GM18951 (cell line): ENCODE results near the gene SLIT3.
"Not testable (repeated sequence)": the region's sequence is repeated elsewhere in the genome, so short reads cannot be mapped to it uniquely, and the experiment has no call there.

Experiments
- POLR2A ChIP-seq: IDR thresholded peaks from 4 replicates; pipeline ENCODE4 v1.6.1; 2011; ENCODE audit warnings: mild to moderate bottlenecking; ENCODE audit not compliant: insufficient read length, insufficient read depth; ENCODE audit errors: extremely low read depth
- in situ Hi-C: fragments of 300-500 bp; cut with MboI; formaldehyde crosslinking; loops from one replicate; pipeline ENCODE4 v1.12.0; 2022; ENCODE audit warnings: low sequenced_read_pairs, mixed read lengths, inconsistent platforms; ENCODE audit not compliant: unreplicated experiment

SLIT3 gene

GRCh38 chr5:168765551-168766425, 535.2 kb downstream of the SLIT3 start:
- TF ChIP-seq POLR2A: no peak
- in situ Hi-C loops: no loop called here

GRCh38 chr5:168765086-168765550, 535.8 kb downstream of the SLIT3 start:
- in situ Hi-C loops: no loop called here
- TF ChIP-seq POLR2A: no peak

GRCh38 chr5:168756453-168757391, 544.2 kb downstream of the SLIT3 start:
- in situ Hi-C loops: no loop called here
- no peak for TF ChIP-seq POLR2A

- in situ Hi-C loops: no loop called here
- no peak for TF ChIP-seq POLR2A
These were observed 545.3 kb downstream of the SLIT3 start for GRCh38 chr5:168755548-168756093.

- no peak for TF ChIP-seq POLR2A
- in situ Hi-C loops: no loop called here
These were observed 547.2 kb downstream of the SLIT3 start for GRCh38 chr5:168753691-168754254.

- TF ChIP-seq POLR2A: no peak
- in situ Hi-C loops: no loop called here
These were observed 548.3 kb downstream of the SLIT3 start for GRCh38 chr5:168752416-168753190.

GRCh38 chr5:168752012-168752411, 548.9 kb downstream of the SLIT3 start:
- no peak for TF ChIP-seq POLR2A
- in situ Hi-C loops: no loop called here

GRCh38 chr5:168750926-168751325, 550.0 kb downstream of the SLIT3 start:
- no peak for TF ChIP-seq POLR2A
- in situ Hi-C loops: no loop called here

GRCh38 chr5:168749391-168750100, 551.4 kb downstream of the SLIT3 start:
- in situ Hi-C loops: no loop called here
- no peak for TF ChIP-seq POLR2A

- in situ Hi-C loops: no loop called here
- no peak for TF ChIP-seq POLR2A
These were observed 552.8 kb downstream of the SLIT3 start for GRCh38 chr5:168747987-168748777.

- no peak for TF ChIP-seq POLR2A
- in situ Hi-C loops: no loop called here
These were observed 553.9 kb downstream of the SLIT3 start for GRCh38 chr5:168746893-168747640.

- in situ Hi-C loops: not testable (repeated sequence)
These were observed 554.6 kb downstream of the SLIT3 start for GRCh38 chr5:168746126-168746892.
